Measurements from ENCODE around the gene CHD6.

Gene CHD6

DNA sequence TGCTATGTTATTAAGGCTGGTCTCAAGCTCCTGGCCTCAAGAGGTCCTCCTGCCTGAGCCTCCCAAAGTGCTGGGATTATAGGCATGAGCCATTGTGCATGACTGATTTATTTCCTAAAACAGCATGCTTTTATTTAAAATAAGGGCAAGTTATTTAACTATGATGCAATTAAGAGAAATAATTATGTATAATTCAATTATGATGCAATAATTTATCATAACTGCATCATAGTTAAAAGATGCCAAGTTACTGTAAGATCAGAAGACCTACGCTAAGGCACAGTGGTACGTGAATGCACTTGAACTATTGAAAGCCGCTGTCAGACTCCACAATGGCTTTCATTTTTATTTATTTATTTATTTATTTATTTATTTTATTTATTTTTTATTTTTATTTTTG is 227.3 kb downstream of the CHD6 start:
- DNase-seq: no peak

DNA sequence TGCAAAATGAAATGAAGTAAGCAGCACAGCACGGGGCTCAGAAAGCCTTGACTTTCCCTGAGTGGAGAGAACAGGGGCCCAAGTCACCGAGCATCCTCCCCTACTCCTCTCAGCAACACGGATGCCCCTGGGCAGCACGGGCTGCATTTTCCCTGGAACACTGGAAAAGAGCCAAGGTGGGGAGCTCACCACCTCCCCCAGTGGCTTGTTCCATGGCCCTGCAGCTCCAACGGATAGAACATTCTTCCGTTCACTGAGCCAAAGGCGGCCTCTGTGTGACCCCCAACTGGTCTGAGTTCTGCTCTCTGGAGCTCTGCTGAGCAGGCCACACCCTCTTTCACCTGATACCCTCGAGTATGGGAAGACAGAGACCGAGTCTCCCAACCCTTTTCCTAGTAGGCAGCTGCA is 230.7 kb downstream of the CHD6 start:
- peak; percentile 26 to 33 for DNase-seq

- peak in 1 of 2 experiments; percentile 21 for DNase-seq
These were observed 231.4 kb downstream of the CHD6 start for GRCh38 chr20:41386502-41387427.

DNA sequence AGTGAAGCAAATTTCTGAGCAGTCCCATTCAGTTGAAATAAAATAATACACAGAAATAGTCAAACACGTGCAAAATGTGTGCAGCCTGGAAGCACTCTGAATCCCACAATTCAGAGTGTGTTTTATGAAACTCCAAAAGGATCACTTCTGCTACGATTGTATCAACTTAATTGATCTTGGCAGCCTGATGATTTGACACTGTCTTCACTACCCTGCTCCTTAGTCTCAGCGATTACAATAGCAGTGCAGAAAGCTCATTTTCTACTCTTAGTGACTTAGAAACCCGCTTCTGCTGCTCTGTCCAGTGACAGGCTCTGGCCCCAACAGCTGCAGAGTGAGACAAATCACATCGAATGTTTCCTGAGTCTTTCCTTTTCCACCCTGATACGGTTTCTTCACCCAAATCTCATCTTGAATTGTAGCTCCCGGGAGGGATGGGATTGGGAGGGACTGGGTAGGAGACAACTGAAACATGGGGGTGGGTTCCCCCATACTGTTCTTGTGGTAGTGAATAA is 235.3 kb downstream of the CHD6 start:
- no peak for DNase-seq

DNA sequence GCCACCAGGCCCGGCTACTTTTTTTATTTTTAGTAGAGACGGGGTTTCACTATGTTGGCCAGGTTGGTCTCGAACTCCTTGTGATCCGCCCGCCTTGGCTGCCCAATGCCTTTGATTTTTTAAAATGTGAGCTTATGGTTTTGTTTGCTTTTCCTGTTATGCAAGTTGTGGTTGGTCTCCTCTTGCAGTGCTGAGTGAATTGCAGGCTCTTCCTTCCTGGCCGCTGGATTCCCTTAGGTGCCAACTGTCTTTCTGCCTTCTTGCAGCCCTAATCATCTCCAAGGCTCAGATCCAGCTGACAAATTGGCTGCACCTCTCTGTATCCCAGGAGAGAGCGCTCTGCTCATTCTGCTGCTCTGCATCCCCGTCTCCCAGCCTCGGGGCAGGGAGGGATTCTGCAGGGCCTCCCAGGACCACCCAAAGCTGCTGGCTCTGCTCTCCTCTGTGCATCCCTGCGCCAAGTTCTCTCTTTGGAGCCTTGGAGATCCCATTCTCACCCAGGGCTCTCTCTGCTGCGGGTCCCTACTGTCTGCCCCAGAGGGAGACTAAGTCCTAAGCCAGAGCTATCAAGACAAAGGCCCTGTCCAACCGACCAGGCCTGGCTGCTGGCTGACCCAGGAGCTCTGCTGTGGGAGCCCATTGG is 237.5 kb downstream of the CHD6 start:
- no peak for DNase-seq

DNA sequence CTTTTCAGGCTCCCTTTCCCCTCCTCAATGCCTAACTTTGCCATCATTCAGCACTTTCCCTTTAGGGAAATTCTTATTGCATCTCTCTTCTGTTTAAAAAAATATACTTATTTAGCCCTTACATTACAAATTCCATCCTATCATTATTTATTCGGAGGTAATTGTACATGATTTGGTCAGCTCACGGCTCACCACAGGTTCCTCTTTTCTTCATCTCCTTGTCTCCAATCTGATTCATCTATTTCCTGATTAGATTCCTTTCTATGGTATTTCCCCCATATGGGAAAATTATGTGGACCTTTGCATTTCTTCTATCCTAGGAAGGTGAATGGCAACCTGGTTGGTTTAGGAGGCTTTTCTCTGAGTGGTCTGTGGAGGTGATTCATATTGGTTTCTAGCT is 238.6 kb downstream of the CHD6 start:
- no peak for DNase-seq

- DNase-seq: no peak
These were observed 240.9 kb downstream of the CHD6 start for GRCh38 chr20:41377275-41377674.

DNA sequence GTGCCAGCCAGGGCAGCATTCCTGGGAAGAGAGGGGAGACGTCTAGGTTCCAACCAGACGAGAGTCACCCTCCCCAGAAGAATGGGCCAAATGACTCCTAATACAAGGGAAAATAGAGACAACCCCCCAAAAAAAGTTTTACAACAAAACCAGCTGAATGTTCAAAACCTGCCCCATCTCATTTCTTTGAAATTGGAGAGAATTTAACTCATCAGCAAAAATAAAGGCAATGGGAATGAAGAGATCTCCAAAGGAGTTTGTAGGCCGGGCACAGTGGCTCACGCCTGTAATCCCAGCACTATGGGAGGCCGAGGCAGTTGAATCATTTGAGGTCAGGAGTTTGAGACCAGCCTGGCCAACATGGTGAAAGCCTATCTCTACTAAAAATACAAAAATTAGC is 241.8 kb downstream of the CHD6 start:
- no peak for DNase-seq

DNA sequence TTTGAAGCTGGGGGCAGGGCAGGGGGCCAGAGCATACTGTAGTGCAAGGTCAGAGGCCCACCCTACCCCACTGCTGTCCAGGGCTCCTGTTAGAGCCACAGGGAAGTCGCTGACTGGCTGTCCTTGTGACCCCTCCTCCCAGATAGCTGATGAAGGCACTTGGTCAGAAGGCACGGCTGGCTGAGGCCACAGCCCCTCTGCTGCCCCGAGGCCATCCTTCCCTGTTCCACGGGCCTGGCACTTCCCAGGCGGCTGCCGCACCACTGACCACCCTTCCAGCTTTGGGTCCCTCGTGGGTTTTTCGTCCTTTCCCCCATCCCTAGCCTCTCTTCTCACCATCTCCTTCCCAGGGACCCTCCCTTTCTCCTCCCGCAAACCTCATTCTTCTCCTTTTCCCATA is 242.3 kb downstream of the CHD6 start:
- no peak for DNase-seq

DNA sequence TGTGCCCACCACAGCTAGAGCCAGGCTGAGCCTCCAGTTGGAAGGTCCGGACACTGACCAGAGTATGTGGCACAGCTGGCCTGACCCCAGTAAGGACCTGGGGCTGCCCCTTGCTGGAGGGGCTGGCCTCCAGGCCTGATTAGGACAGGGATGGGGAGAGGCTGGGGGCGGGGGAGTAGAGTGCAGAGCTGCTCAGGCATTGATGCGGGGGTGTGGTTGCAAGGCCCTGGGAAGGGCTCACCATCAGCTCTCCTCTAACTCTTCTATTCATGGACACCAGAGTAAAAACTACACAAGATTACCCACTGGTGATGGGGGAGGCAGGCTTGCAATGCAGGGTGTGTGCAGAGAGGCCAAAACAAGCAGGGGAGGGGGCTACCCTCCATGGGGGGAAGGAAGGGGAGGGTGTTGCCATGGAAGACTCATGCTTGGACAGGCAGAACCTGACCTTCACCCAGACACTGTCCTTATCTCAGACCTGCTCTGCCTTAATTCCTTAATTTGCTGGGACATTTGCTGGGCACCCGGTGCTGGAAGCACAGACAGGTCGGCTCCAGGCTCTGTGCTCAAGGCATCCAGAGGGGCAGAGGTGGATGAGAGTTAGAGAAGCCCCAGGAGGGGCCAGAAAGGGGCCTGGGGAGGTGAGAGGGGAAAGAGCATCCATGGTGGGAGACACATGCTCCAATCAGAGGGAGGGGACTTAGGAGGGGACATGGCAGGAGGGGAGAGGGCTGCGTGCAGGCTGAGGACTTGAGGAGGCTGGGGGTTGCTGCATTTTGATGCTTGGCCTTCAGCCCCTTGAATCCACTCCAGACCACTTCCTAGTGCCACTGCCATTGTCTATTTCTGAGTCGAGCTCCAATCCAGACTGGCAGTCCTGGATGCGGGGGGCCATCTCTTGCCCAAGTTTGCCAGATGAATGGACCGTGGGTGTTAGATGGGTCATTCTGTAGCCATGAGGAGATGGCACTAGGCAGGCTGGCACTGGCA is 244.0 kb downstream of the CHD6 start:
- DNase-seq: no peak

DNA sequence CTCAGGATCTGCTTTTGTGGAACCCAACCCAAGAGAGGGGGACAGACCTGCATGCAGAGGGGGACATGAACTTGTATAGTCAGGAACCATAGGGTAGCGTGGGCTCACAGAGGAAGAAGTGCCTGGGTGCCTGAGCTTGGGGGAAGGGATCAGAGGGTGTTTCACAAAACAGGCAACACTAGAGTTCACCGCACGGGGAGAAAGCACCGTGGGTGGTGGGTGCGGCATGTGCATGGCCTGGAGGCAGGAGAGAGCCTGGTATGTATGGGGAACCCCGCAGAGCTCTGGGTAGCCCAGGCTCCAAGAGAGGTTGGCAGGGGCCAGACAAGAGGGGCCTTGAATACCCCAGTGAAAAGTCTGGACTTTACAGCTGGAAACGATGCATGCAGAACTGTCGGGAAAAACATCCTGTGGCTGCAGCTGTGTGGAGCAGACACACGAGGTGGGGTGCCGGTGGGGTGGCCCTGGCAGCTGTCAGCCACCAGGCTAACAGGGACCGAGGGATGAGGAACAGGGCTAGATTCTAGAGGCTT is 244.9 kb downstream of the CHD6 start:
- no peak for DNase-seq

DNA sequence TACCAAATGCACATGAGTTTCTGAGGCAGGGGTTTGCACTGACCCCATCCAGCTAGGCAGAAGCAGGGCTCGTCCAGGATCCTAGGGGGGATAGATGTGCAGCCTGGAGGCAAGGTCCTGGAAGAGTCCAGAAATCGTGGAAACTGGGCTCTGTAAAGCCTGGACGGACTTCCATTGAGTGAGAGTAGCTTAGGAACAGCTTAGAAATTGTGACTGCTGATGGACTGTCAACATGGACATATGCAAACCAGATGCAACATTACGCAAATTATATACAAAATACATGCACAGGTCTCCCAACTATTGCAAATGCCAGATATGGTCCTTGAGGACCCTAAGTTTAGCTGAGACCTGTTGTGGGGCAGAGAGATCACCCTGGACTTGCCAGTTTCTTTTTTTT is 246.8 kb downstream of the CHD6 start:
- DNase-seq: peak; percentile 91 to 94

DNA sequence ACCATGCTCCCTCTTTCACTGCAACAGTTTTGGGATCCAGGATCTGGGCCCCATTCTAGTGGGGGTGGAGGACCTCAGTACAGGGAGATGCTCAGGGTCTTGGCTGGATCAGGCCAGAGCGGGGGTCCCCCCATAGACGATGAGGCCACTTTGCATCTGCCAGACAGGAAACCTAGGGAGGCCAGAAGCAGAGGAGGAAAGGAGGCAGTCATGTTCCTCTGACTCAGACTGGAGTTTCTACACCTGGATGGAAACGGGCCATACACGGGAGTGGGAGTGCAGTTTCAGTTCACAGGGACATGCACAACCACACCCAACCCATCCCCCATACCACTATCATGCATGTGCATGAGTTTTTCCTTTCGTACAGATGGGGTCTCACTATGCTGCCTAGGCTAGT is 248.0 kb downstream of the CHD6 start:
- peak in 1 of 2 experiments; percentile 38 for DNase-seq

DNA sequence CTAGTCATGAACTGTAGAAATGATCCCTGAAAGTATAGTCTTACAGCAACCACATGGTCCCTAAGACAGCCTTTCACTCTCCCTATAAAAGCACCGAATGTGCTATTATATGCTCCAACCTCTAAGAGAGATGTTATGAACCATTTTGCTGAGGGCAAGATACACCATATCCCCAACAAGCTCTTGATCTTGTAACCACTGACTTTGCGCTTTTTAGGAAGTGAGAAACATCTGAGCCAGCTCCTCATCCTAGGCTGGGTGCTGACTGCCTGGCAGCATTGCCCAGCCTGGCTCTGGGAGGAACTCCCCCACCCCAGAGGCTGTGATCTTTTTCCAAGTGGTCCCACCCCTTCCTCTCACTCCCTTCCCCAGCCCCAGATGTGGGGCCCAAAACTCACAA is 248.5 kb downstream of the CHD6 start:
- DNase-seq: no peak

DNA sequence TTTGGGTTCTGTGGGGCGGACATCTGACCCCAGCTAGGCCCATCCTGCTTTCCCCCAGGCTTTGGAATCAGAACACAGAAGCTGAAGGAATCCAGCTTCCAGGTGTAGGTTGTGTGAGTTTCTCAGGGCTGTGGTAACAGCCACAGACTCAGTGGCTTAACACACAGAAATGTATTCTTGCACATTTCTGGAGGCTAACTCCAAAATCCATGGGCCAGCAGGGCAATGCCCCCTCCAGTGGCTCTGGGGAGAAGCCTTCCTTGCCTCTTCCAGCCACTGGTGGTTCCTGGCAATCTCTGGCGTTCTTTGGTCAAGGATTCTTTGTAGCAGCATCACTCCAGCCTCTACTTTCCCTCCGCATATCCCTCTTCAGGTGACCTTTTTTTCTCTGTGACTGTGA is 250.2 kb downstream of the CHD6 start:
- DNase-seq: no peak

- no peak for DNase-seq
These were observed 250.8 kb downstream of the CHD6 start for GRCh38 chr20:41367393-41367695.

GRCh38 chr20:41366546-41367392 is 251.4 kb downstream of the CHD6 start, which contains the start of gene EMILIN3:
Gene EMILIN3, minus strand, starts transcription at chr20:41366818. Its CDS starts 184 bp downstream, at chr20:41366634.
- peak in 1 of 2 experiments; percentile 66 for DNase-seq

GRCh38 chr20:41365777-41366545 is 252.2 kb downstream of the CHD6 start:
- peak in 1 of 2 experiments; percentile 76 for DNase-seq

GRCh38 chr20:41364967-41365765 is 253.0 kb downstream of the CHD6 start:
- no peak for DNase-seq
